ENCODE results near the gene ILK.

The ILK gene

GRCh38 chr11:6655020-6655789 is 51.6 kb downstream of the ILK start:
- H3K4me3 ChIP-seq (ENCODE audit: low read depth, low read length), result peak overlapping the region; percentile 70
- no peaks in the 10 kb centered on the region for H3K36me3 ChIP-seq (ENCODE audit: control insufficient read depth, insufficient read depth, low read length)
- no peaks in the 10 kb centered on the region for H3K9me3 ChIP-seq (ENCODE audit: control insufficient read depth, insufficient read depth, low read length)
- H3K27me3 ChIP-seq (ENCODE audit: control insufficient read depth, insufficient read depth, low read length), result peaks cover 32% of the 10 kb centered on the region
- H3K4me1 ChIP-seq (ENCODE audit: control insufficient read depth, insufficient read depth, low read length), result peaks cover 9% of the 10 kb centered on the region; the same call in 1 of the 2 replicates
- no peak overlapping the region for H3K27ac ChIP-seq (ENCODE audit: low read depth, low read length)
- no peak overlapping the region; the same call in 1 of the 2 replicates for H3K9ac ChIP-seq (ENCODE audit: low read depth, low read length)

- no peaks in the 10 kb centered on the region for H3K36me3 ChIP-seq (ENCODE audit: control insufficient read depth, insufficient read depth, low read length)
- no peak within 1 kb of the TSS; the same call in 1 of the 2 replicates for H3K9ac ChIP-seq (ENCODE audit: low read depth, low read length)
- H3K9me3 ChIP-seq (ENCODE audit: control insufficient read depth, insufficient read depth, low read length), result no peaks in the 10 kb centered on the region
- no peak within 1 kb of the TSS for H3K27ac ChIP-seq (ENCODE audit: low read depth, low read length)
- peaks cover 32% of the 10 kb centered on the region for H3K27me3 ChIP-seq (ENCODE audit: control insufficient read depth, insufficient read depth, low read length)
- H3K4me1 ChIP-seq (ENCODE audit: control insufficient read depth, insufficient read depth, low read length), result peaks cover 9% of the 10 kb centered on the region; the same call in 1 of the 2 replicates
- H3K4me3 ChIP-seq (ENCODE audit: low read depth, low read length), result peak within 1 kb of the TSS; percentile 84
Observed at GRCh38 chr11:6655790-6656583, 52.4 kb downstream of the ILK start, which contains the start of gene DCHS1. Gene DCHS1 (minus strand): TSS chr11:6655809. CDS start chr11:6641613, 14,196 bp downstream.

DNA sequence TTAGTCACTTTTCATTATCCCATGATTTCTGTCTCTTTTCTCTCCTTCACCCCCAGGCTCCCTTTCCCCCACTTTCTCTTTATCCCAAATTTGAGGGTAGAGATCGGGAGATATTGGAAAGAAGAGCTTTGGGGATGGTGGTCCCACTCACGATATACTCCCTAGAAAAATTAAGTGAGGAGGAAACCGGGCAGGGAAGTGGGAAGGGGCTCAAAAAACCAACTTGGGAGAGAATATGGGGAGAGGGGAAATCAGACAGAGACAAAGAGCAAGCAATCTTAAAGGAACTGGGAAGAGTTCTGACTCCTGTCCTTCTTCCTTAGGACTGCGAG is 53.0 kb downstream of the ILK start:
- peak overlapping the region; percentile 84 for H3K4me3 ChIP-seq (ENCODE audit: low read depth, low read length)
- H3K4me1 ChIP-seq (ENCODE audit: control insufficient read depth, insufficient read depth, low read length), result peaks cover 9% of the 10 kb centered on the region; the same call in 1 of the 2 replicates
- H3K9ac ChIP-seq (ENCODE audit: low read depth, low read length), result no peak overlapping the region
- H3K36me3 ChIP-seq (ENCODE audit: control insufficient read depth, insufficient read depth, low read length), result no peaks in the 10 kb centered on the region
- peaks cover 32% of the 10 kb centered on the region for H3K27me3 ChIP-seq (ENCODE audit: control insufficient read depth, insufficient read depth, low read length)
- no peaks in the 10 kb centered on the region for H3K9me3 ChIP-seq (ENCODE audit: control insufficient read depth, insufficient read depth, low read length)
- no peak overlapping the region for H3K27ac ChIP-seq (ENCODE audit: low read depth, low read length)

DNA sequence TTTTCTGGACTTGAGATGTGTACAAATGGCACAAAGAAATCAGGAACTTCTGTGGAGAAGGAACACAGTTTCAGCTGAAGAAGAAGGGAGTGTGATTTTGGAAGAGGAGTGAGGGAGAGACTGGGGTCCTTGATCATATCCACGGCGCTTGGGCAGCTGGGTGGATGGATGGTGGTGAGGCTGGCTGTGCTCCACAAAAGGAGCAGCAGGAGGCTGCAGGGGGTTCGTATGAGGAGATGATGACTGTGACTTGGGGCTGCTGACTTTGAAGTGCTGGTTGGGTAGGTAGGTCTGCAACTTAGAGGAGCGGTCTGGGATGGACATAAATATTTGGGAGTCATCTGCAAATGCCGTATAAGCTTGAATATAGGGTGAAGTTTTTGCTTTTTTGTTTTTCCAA is 53.4 kb downstream of the ILK start:
- Histone ChIP-seq H3K9ac (ENCODE audit: low read depth, low read length) (no peak overlapping the region), H3K36me3 (ENCODE audit: control insufficient read depth, insufficient read depth, low read length) (no peaks in the 10 kb centered on the region), H3K27me3 (ENCODE audit: control insufficient read depth, insufficient read depth, low read length) (peaks cover 32% of the 10 kb centered on the region), H3K4me1 (ENCODE audit: control insufficient read depth, insufficient read depth, low read length) (peaks cover 9% of the 10 kb centered on the region; the same call in 1 of the 2 replicates), H3K27ac (ENCODE audit: low read depth, low read length) (no peak overlapping the region), H3K9me3 (ENCODE audit: control insufficient read depth, insufficient read depth, low read length) (no peaks in the 10 kb centered on the region), H3K4me3 (ENCODE audit: low read depth, low read length) (peak overlapping the region; percentile 84)

- no peak overlapping the region for H3K4me3 ChIP-seq (ENCODE audit: low read depth, low read length)
- H3K27me3 ChIP-seq (ENCODE audit: control insufficient read depth, insufficient read depth, low read length), result peaks cover 32% of the 10 kb centered on the region
- no peaks in the 10 kb centered on the region for H3K9me3 ChIP-seq (ENCODE audit: control insufficient read depth, insufficient read depth, low read length)
- H3K9ac ChIP-seq (ENCODE audit: low read depth, low read length), result no peak overlapping the region
- peaks cover 9% of the 10 kb centered on the region; the same call in 1 of the 2 replicates for H3K4me1 ChIP-seq (ENCODE audit: control insufficient read depth, insufficient read depth, low read length)
- no peak overlapping the region for H3K27ac ChIP-seq (ENCODE audit: low read depth, low read length)
- no peaks in the 10 kb centered on the region for H3K36me3 ChIP-seq (ENCODE audit: control insufficient read depth, insufficient read depth, low read length)
Observed at GRCh38 chr11:6657346-6657745, 53.8 kb downstream of the ILK start.

DNA sequence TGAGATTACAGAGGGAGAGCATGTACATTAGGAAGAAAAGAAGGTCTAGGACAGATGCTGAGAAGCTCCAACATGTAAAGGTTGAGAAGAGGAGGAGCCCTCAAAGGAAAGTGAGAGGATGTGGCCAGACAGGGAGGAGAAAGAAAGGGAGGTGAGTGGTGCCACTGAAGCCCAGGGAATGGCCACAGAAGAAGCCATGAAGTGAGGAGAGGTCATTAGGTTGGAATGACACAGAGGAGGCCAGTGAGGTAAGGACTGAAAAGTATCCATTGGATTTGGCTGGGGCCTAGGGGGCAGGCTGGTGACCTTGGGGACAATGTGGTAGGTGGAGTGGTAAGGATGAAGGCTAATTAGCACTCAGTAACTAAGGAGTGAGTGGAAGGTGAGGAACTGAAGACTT is 55.1 kb downstream of the ILK start:
- Histone ChIP-seq H3K27ac (ENCODE audit: low read depth, low read length) (no peak overlapping the region), H3K36me3 (ENCODE audit: control insufficient read depth, insufficient read depth, low read length) (no peaks in the 10 kb centered on the region), H3K27me3 (ENCODE audit: control insufficient read depth, insufficient read depth, low read length) (peaks cover 32% of the 10 kb centered on the region), H3K9ac (ENCODE audit: low read depth, low read length) (no peak overlapping the region), H3K4me1 (ENCODE audit: control insufficient read depth, insufficient read depth, low read length) (peaks cover 9% of the 10 kb centered on the region; the same call in 1 of the 2 replicates), H3K4me3 (ENCODE audit: low read depth, low read length) (no peak overlapping the region), H3K9me3 (ENCODE audit: control insufficient read depth, insufficient read depth, low read length) (no peaks in the 10 kb centered on the region)
